ENCODE measurements around the gene ALG5.

The ALG5 gene, protein sequence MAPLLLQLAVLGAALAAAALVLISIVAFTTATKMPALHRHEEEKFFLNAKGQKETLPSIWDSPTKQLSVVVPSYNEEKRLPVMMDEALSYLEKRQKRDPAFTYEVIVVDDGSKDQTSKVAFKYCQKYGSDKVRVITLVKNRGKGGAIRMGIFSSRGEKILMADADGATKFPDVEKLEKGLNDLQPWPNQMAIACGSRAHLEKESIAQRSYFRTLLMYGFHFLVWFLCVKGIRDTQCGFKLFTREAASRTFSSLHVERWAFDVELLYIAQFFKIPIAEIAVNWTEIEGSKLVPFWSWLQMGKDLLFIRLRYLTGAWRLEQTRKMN

GRCh38 chr13:36999054-36999714 is at the start of gene ALG5:
ALG5 (minus strand) TSS chr13:36999340; CDS start chr13:36999300, 40 bp downstream.
- Histone ChIP-seq H3K9me3 (ENCODE audit: control insufficient read depth, insufficient read depth, low read length) (no peaks in the 10 kb centered on the region), H3K4me1 (ENCODE audit: insufficient read depth, low read length) (no peaks in the 10 kb centered on the region), H3K9ac (ENCODE audit: low read depth, low read length) (peak within 1 kb of the TSS; percentile 82), H3K36me3 (ENCODE audit: insufficient read depth, low read length) (peaks cover 8% of the 10 kb centered on the region)

DNA sequence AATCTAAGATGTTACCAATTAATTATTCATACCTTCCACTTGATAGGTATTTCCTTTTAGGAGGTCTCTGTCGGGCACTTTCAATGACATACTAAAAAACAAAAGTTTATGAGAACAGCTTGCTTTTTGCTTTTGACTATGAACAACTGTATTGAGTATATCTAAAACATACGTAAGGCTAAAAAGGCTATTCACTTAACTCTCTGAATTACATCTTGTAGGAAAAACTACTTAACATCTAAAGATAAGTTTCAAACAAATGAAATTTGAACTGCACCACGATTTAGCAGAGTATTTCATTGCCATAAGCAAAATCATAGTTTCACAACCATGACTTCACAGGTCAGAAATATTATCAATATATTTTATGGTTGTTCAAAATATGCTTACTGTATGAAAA is 48.7 kb upstream of the ALG5 start:
- Histone ChIP-seq H3K9ac (ENCODE audit: low read depth, low read length) (no peak overlapping the region), H3K4me1 (ENCODE audit: insufficient read depth, low read length) (no peaks in the 10 kb centered on the region), H3K9me3 (ENCODE audit: control insufficient read depth, insufficient read depth, low read length) (no peaks in the 10 kb centered on the region), H3K36me3 (ENCODE audit: insufficient read depth, low read length) (peaks cover 4% of the 10 kb centered on the region)

GRCh38 chr13:37047032-37047431 is 47.9 kb upstream of the ALG5 start:
- Histone ChIP-seq H3K9me3 (ENCODE audit: control insufficient read depth, insufficient read depth, low read length) (no peaks in the 10 kb centered on the region), H3K4me1 (ENCODE audit: insufficient read depth, low read length) (no peaks in the 10 kb centered on the region), H3K36me3 (ENCODE audit: insufficient read depth, low read length) (peaks cover 7% of the 10 kb centered on the region), H3K9ac (ENCODE audit: low read depth, low read length) (no peak overlapping the region)

DNA sequence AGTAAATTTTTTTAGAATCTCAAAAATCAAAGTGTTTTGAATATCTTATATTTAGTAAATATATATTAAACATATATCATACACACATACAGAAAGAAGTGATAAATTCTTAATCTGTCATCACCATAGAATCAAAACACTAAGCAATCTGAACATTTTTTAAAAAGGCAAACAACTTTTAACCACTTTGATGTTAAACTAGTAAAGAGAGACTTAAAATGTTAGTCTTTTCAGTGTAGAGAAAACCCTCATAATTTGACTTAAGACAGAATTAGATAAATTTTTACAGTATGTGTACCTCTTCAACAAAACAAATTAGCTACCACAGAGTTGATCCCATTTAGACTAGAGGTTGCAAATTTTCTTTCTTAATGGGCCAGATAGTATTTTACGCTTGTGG is 46.9 kb upstream of the ALG5 start:
- no peak overlapping the region for H3K9ac ChIP-seq (ENCODE audit: low read depth, low read length)
- H3K36me3 ChIP-seq (ENCODE audit: insufficient read depth, low read length), result peaks cover 10% of the 10 kb centered on the region
- no peaks in the 10 kb centered on the region for H3K9me3 ChIP-seq (ENCODE audit: control insufficient read depth, insufficient read depth, low read length)
- H3K4me1 ChIP-seq (ENCODE audit: insufficient read depth, low read length), result no peaks in the 10 kb centered on the region

- Histone ChIP-seq H3K4me1 (ENCODE audit: insufficient read depth, low read length) (no peaks in the 10 kb centered on the region), H3K9ac (ENCODE audit: low read depth, low read length) (no peak overlapping the region), H3K36me3 (ENCODE audit: insufficient read depth, low read length) (peaks cover 26% of the 10 kb centered on the region), H3K9me3 (ENCODE audit: control insufficient read depth, insufficient read depth, low read length) (no peaks in the 10 kb centered on the region)
Observed at GRCh38 chr13:37040789-37041188, 41.6 kb upstream of the ALG5 start.

DNA sequence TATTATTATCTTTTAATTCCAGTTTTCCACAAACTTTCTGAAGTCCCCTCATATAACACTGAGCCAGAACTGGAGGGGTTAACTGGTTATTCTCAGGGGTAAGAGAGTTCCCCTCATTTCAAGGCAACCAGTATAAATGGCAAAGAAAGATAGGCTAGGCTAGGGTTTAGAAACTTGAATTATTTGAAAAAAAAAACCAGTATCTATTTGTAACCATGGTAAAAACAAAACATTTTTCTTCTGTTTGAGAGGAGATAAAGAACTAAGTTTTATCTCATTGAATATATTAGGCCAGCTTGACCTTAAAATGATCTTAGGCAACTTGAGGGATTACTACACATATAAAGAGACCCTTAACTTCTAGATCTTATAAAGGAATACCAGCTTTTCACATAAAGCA is 40.8 kb upstream of the ALG5 start:
- Histone ChIP-seq H3K36me3 (ENCODE audit: insufficient read depth, low read length) (peaks cover 26% of the 10 kb centered on the region), H3K9me3 (ENCODE audit: control insufficient read depth, insufficient read depth, low read length) (no peaks in the 10 kb centered on the region), H3K4me1 (ENCODE audit: insufficient read depth, low read length) (no peaks in the 10 kb centered on the region), H3K9ac (ENCODE audit: low read depth, low read length) (no peak overlapping the region)

DNA sequence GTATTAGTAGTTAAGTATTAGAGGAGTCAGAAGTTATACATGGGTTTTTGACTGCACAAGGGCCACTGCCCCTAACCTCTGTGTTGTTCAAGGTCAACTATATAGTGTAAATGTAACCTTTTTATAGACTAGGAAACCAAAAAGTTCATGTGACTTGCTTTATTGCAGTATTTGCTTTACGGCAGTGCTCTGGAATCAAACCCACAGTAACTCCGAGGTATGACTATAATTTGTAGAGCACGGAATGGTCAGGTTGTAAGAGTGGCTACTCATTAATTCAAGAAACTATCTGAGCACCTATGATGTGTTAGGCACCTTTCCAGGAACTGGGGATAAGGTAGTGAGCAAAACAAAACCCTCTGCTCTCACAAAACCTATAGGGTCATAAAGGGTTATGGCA is 38.1 kb upstream of the ALG5 start:
- Histone ChIP-seq H3K9me3 (ENCODE audit: control insufficient read depth, insufficient read depth, low read length) (no peaks in the 10 kb centered on the region), H3K9ac (ENCODE audit: low read depth, low read length) (no peak overlapping the region), H3K36me3 (ENCODE audit: insufficient read depth, low read length) (peaks cover 36% of the 10 kb centered on the region), H3K4me1 (ENCODE audit: insufficient read depth, low read length) (no peaks in the 10 kb centered on the region)

GRCh38 chr13:37029617-37030016 is 30.5 kb upstream of the ALG5 start:
- Histone ChIP-seq H3K4me1 (ENCODE audit: insufficient read depth, low read length) (no peaks in the 10 kb centered on the region), H3K9ac (ENCODE audit: low read depth, low read length) (no peak overlapping the region), H3K36me3 (ENCODE audit: insufficient read depth, low read length) (peaks cover 21% of the 10 kb centered on the region), H3K9me3 (ENCODE audit: control insufficient read depth, insufficient read depth, low read length) (no peaks in the 10 kb centered on the region)

GRCh38 chr13:37027639-37028038 is 28.5 kb upstream of the ALG5 start:
- H3K36me3 ChIP-seq (ENCODE audit: insufficient read depth, low read length), result peaks cover 17% of the 10 kb centered on the region
- no peaks in the 10 kb centered on the region for H3K9me3 ChIP-seq (ENCODE audit: control insufficient read depth, insufficient read depth, low read length)
- H3K9ac ChIP-seq (ENCODE audit: low read depth, low read length), result no peak overlapping the region
- no peaks in the 10 kb centered on the region for H3K4me1 ChIP-seq (ENCODE audit: insufficient read depth, low read length)

DNA sequence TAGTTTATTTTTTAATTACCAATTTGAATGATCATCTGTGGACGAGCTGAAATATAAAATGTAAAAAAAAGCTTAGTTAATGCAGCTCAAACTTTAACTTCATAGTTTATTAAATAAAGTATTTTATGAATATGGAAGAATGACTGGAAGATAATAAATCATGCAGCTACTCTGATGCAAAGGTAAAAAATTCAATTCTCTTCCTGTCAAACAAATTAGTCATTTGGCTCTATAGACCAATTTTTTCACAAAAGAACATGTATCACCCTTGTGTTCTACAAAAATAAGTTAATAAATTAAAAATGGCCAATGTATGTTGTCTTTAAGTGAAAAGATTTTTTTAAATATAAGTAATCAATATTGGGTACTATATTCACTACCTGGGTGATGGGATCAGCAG is 27.6 kb upstream of the ALG5 start:
- Histone ChIP-seq H3K4me1 (ENCODE audit: insufficient read depth, low read length) (no peaks in the 10 kb centered on the region), H3K36me3 (ENCODE audit: insufficient read depth, low read length) (peaks cover 15% of the 10 kb centered on the region), H3K9ac (ENCODE audit: low read depth, low read length) (no peak overlapping the region)

GRCh38 chr13:37023871-37024270 is 24.7 kb upstream of the ALG5 start:
- Histone ChIP-seq H3K4me1 (ENCODE audit: insufficient read depth, low read length) (no peaks in the 10 kb centered on the region), H3K36me3 (ENCODE audit: insufficient read depth, low read length) (peaks cover 16% of the 10 kb centered on the region), H3K9ac (ENCODE audit: low read depth, low read length) (no peak overlapping the region), H3K9me3 (ENCODE audit: control insufficient read depth, insufficient read depth, low read length) (no peaks in the 10 kb centered on the region)

More for the DNA sequence above, 27.6 kb upstream of the ALG5 start:
- no peaks in the 10 kb centered on the region for H3K9me3 ChIP-seq (ENCODE audit: control insufficient read depth, insufficient read depth, low read length)

DNA sequence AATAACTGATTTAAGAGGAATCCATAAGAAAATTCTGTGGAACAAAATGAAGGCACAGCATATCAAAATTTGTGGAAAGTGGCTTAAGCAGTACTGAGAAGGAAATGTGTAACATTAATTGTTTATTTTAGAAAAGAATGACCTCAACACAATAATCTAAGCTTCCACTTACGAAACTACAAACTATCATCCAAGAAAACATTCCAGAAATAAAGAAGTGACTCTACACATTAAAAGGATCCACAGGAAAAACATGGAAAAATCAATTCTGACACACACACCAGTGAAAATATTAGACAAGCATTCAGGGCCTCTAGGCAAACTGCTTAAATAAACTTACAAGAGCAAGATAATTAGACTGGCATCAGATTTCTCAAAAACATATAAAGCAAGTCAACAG is 15.5 kb upstream of the ALG5 start:
- Histone ChIP-seq H3K4me1 (ENCODE audit: insufficient read depth, low read length) (no peaks in the 10 kb centered on the region), H3K9me3 (ENCODE audit: control insufficient read depth, insufficient read depth, low read length) (no peaks in the 10 kb centered on the region), H3K36me3 (ENCODE audit: insufficient read depth, low read length) (peaks cover 8% of the 10 kb centered on the region; the same call in 1 of the 2 replicates), H3K9ac (ENCODE audit: low read depth, low read length) (no peak overlapping the region)

- Histone ChIP-seq H3K4me1 (ENCODE audit: insufficient read depth, low read length) (0 out of 2 replicates have a peak, but pooled peaks cover 3% of the 10 kb centered on the region), H3K9me3 (ENCODE audit: control insufficient read depth, insufficient read depth, low read length) (no peaks in the 10 kb centered on the region), H3K36me3 (ENCODE audit: insufficient read depth, low read length) (peaks cover 15% of the 10 kb centered on the region), H3K9ac (ENCODE audit: low read depth, low read length) (no peak overlapping the region)
Observed at GRCh38 chr13:37011788-37012187, 12.6 kb upstream of the ALG5 start.

DNA sequence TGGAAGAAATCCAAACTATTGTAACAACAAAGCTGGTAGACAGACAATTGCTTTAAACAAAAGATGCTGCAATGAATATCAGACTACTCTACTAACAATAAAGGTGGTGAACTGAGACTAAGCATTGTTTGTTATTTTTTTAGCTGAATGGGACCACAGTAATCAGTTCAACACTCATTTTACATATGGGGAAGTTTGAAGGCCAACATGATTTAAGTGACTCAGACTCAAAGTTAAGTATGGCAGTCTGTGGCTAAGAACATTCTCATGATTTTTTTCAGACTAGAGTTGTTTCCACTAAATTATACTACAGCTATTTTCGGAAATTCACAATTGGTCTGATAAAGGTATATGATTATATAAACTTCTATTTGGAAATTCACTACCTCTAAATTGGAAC is 11.9 kb upstream of the ALG5 start:
- H3K9ac ChIP-seq (ENCODE audit: low read depth, low read length), result no peak overlapping the region
- 0 out of 2 replicates have a peak, but pooled peaks cover 3% of the 10 kb centered on the region for H3K4me1 ChIP-seq (ENCODE audit: insufficient read depth, low read length)
- H3K36me3 ChIP-seq (ENCODE audit: insufficient read depth, low read length), result peaks cover 19% of the 10 kb centered on the region
- no peaks in the 10 kb centered on the region for H3K9me3 ChIP-seq (ENCODE audit: control insufficient read depth, insufficient read depth, low read length)

- H3K36me3 ChIP-seq (ENCODE audit: insufficient read depth, low read length), result peaks cover 24% of the 10 kb centered on the region
- H3K9me3 ChIP-seq (ENCODE audit: control insufficient read depth, insufficient read depth, low read length), result no peaks in the 10 kb centered on the region
- H3K9ac ChIP-seq (ENCODE audit: low read depth, low read length), result no peak overlapping the region
- H3K4me1 ChIP-seq (ENCODE audit: insufficient read depth, low read length), result 0 out of 2 replicates have a peak, but pooled peaks cover 3% of the 10 kb centered on the region
Observed at GRCh38 chr13:37010424-37010823, 11.3 kb upstream of the ALG5 start.
